ENCODE results near the gene KCNA3.

KCNA3 gene

DNA sequence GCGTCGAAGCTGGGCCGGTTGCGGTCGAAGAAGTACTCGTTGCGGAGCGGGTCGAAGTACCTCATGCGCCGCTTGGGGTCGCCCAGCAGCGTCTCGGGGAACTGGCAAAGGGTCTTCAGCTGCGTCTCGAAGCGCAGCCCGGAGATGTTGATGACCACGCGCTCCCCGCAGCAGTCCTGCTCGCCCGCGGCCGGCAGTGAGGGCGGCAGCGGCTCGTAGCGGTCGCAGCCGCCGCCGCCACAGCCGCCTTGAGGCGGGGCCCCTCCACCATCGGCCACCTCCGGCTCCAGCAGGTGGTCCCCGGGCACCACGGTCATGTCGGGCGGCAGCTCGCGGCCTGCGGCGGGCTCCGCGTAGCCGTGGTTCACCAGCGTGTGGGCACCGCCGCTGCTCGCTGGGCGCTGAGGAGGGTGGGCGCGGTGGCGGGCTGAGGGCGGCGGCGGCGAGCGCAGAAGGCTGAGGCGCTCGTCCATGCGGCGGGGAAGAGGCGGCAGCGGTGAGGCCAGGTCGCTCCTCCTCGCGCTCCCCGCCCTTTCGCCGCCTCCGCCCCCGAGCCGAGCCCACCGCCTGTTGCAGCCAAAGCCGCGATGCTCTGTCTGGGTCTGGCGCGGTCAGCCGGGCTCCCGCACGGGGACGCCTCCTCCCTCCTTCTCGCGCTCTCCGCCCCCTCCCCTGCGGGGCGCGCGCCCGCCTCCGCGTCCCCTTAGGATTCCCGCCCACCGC lies at the start of gene KCNA3:
Gene KCNA3 (minus strand): TSS at position 604 of the 723 bp plus-strand sequence. CDS start 131 bp downstream, at position 473.
- DNase-seq: peak in 1 of 2 experiments; percentile 15

DNA sequence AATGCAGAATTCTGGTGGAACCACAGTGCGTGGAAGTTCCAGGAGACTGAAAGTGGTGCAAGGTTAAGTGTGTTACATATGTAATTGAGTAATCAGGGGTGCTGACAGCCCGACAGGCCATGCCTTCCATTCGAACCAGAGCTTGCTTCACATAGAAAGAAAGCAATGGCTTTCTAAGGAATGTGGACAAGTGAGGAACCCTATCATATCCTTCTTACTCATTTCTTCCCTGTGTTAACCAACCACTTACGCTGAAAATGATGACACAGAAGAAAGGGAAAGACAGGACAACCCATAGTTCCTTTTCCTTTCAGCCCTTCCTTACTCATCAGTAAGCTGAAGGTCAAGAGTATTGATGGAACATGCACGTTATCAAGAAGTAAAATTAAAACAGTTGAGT lies 48.1 kb upstream of the KCNA3 start:
- no peak for DNase-seq

DNA sequence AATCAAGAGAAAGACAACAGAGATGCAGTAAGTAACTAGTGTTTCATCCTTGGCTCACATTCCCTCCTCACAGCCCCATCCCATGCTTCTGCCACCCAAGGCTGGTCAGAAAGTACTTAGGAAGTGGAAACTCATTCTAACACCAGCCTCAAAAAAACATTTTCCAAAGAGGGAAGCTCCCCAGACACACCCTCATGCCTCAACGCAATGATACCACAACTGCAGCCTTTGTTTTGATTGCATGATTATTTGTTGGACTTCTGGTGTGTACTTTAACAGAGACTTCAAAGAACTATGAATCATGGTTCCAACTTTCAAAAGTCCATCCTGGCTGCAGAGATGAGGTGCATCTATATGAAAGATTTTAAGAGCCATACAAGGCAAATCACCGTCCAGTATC lies 45.2 kb upstream of the KCNA3 start:
- no peak for DNase-seq

DNA sequence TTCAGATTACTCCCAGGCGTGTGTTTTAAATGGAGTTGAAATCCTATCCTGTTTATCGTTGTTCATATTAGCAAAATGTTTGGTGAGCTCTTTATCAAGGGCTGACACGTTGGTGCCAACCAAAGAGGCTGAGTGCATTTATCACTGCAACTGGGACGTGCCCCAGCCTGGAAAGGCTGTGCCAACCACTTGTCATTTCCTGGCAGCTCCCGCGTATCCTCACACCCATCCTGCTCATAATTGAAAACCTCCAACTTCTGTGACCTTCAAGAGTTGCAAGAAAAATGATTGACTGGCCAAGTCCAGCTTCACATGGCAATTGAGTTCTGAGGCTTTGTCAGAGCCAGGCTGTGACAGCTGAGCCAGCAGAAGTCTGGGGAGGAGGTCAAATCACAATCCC lies 43.7 kb upstream of the KCNA3 start:
- no peak for DNase-seq

DNA sequence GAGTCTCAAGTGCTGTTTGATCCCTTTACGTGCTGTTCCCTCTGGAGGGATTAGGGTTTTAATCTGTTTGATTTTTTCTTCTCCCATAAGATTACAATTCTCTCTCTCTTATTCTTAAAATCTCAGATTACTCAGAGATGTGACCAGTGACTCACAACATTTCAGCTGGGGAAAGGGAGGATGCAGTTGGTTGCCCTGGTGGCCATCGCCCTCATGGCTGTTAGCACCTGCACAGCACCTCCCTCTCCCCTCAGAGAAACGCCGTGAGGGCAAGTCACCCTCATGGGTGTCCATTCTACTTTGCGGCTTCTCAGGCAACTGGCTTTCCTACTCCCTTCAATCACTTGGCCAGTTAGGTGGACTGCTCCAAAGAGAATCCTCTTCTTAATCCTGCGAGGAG lies 42.4 kb upstream of the KCNA3 start:
- DNase-seq: no peak

DNA sequence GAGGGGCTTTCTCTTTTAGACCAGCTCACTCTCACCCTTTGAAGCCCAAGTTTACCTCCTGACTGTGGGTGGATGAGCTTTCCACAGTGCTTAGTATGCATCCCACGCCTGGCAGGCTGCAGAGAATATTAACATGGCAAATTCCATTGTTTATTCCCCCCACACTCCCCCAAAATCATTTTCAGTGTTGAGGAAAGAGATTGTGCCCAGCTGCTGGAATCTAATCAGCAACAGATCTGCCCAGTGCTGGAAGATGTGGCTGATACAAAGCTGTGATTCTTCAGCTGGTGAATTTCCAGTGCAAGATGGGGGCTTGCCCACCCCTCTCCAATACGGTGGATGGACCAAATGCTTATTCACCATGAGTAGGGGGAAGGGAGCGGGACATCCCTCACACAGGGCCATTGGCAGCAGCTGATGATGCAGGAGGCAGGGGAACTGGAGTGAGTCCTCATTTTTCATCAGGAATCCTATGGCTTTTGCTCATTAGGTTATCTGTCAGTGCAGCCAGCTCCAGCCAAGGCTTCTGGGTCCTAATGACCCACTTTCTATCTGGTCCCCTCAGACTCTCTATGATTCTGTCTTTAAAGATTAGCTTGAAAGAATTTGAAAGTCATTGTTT lies 39.7 kb upstream of the KCNA3 start:
- no peak for DNase-seq

DNA sequence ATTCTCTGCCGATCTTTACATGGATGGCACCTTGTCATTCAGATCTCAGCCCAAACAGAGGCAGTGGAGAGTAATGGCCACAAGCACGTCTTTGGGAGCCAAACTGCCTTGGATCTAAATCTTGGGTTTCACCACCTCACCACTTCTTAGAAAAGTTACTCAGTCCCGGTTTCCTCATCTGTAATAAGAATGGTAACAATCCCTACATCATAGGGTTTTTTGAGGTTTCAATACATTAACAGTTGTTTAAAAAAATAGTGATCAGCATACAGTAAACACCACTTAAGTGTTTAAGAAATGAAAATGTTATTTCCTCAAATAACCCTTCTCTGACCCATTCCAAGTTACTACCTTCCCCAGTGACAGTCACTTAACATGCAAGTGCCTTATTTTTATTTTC lies 38.5 kb upstream of the KCNA3 start:
- DNase-seq: no peak

DNA sequence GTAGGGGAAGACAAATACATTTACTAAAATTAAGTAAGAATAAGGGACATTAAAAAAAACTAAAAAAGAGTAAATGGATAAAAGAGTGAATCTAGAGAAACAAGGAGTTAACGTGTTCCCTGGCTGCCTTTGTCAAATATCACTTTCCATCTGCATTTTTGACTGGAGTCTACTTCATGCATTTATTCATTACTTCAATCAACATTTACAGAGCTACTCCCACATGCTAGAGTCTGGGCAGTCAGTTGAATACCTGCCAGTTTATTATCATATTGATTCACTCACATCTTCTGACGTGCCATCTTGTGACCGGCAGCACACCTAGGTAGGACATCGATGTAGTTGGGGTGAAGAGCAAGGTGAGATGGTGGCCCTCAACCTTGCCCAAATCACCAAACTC lies 35.6 kb upstream of the KCNA3 start:
- DNase-seq: no peak

DNA sequence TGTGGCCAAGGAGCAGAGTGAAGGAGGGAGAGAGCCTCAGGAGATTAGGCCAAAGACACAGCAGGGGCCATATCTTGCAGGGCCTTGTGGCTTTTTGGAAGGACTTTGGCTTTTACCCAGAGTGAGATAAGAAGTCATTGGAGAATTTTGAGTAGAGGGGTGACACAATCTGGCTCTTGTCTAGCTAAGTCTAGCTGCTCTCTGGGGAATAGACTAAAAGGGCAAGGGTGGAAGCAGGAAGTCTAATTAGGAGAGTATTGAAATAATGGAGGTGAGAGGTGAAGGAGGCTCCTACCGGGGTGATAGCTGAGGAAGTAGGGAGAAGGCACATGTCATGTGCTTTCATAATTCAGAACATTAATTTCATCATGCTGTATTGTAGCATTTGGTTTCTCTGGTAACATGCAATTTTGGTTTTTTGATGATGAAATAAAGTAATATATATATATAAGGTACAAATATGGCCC lies 34.3 kb upstream of the KCNA3 start:
- no peak for DNase-seq

DNA sequence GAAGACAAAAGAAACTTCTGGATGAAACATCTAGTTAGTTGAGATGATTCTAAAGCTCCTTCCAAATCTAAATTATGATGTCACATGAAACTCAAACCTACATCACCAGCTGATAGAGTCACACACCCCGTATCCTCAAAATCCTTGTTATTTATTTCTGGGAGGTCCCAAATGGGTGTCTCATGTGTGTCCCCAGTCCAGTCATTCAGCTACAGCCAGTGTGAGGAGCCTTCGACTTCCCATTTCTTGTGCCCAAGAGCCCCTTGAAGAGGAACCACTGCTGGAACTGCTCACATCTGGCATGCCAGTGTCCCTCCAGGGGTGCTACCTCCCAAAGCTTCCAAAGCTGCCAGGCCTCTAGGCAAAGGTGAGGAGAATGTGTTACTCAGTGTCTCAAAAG lies 32.5 kb upstream of the KCNA3 start:
- no peak for DNase-seq

DNA sequence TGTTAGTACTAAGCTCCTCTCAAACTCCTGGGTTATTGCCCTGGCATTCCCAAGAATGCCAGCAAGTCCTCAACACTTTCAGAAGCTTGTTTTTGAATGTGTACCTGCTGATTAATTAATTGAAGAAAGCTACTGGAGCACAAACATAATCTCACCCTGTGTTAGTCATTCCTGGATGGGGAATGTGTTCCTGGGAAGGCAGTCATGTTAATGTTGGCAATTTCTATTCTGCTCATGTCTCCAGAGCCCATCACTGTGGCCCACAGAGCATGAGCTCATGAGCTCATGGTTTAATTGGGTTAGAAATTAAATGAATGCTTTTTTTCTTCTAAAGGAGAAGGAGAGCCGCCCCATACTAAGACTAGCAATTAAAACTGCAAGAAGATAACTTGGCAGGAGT lies 31.9 kb upstream of the KCNA3 start:
- DNase-seq: no peak

DNA sequence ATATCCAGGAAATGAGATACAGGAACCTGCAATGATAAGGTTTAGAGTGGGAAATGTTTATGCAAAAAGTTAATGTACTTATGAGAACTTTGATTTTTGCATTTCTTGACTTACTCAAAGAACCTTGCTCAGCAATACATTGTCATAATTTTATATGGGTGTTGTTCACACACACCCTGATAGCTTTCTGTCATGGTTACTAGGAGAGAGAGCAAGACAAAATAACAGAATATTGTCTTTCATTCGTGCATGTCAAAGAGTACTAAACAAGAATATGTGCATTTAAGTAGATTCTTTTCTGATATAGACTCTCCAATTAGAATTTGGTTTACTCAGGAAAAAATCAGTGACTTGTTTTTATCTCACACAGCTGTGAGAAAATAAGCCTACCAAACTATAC lies 27.5 kb upstream of the KCNA3 start:
- no peak for DNase-seq

DNA sequence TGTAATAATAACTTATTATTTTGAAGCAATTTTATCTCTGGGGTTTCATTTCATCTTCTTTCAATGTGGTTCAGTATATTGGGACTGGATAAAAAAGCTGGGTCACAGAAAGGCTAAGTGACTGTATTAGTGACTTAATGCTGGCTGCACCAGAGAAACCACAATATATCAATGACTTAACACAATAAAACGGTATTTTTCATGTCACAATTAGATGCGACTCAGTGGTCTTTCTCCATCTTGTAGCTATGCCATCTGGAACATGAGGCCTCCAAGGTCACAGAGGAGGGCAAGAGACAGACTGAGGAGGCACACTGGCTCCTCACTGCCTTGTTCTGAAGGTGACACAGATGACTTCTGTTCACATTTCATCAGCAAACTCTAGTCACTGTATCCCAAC lies 26.0 kb upstream of the KCNA3 start:
- DNase-seq: no peak

DNA sequence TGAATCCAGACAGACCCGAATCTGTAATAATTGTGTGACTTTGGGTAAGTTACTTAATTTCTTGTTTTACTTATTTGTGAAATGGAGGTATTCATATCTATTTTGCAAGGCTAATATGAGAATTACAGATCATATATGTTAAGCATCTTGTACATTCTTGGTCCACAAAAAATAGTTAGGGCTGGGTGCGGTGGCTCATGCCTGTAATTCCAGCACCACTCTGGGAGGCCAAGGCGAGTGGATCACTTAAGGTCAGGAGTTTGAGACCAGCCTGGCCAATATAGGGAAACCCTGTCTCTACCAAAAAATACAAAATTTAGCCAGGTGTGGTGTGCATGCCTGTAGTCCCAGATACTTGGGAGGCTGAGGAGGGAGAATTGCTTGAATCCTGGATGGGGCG lies 22.9 kb upstream of the KCNA3 start:
- DNase-seq: no peak

DNA sequence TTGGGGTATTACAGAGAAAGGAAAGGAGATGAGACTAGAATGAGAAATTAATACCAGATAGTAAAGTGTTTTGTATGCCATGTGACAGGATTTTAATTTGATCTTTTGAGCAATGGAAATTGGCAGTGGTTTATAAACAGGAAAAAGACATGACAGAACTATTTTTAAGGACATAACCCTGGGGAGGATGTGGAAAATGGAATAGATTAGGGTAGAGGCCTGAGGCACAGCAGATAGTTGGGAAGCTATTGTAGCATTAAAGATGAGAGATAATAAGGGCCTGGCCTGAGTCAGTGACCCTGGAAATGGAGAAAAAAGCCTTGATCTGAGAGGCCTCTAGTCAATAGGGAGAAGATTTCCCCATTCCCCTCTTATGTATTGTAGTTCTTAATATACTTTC lies 22.1 kb upstream of the KCNA3 start:
- DNase-seq: no peak

DNA sequence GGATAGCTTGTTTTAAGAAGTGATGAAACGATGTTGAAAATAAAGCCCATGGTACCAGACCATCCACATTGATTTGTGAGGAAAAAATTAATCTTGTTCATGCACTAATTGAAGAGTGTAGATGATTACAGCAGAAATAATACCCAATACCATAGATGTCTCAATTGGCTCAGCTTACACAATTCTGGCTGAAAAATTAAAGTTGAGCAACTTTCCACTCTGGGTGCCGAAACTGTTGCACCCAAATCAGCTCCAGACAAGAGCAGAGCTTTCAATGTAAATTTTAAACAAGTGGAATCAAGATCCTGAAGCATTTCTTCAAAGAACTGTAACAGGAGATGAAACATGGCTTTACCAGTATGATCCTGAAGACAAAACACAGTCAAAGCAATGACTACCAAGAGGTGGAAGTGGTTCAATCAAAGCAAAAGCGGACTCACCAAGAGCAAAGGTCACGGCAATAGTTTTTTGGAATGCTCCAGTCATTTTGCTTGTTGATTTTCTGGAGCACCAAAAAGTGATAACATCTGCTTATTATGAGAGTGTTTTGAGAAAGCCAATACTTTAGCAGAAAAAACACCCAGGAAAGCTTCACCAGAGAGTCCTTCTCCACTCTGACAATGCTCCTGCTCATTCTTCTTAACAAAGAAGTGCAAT lies 16.1 kb upstream of the KCNA3 start:
- no peak for DNase-seq

DNA sequence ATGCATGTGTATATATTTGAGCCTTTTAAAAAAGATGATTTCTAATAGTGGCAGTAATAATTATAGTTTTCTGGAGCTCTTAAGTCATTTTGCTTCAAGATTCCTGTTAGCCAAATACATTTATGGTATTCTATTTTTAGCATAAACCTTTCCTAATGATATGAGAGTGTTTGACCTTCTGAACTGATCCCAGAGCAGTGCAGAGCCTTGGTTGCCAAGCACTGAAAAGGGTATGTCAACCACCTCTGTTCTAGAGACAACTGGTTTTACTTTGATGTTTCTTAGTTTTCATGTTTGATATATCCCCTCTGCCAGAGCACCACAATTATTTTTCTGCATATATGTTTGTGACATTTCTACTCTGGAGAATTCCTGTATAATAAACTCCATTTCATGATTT lies 15.1 kb upstream of the KCNA3 start:
- DNase-seq: no peak

DNA sequence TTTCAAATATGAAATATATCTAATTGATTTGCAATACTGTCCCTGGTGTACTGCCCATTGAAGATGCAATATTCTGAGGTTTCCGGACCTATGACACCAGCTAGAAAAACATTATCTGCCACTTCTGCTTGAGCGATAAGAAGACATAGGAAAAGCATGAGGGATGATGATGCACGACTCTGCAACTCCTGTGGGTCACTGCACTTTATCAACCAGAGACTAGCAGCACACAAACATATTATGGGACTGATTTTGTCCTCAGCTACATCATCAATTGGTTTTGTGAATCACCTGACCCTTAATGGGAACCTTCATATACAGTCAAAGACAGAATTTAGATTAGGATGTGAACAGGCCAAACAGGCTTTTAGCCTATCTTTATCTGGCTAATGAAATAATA lies 13.8 kb upstream of the KCNA3 start:
- no peak for DNase-seq

DNA sequence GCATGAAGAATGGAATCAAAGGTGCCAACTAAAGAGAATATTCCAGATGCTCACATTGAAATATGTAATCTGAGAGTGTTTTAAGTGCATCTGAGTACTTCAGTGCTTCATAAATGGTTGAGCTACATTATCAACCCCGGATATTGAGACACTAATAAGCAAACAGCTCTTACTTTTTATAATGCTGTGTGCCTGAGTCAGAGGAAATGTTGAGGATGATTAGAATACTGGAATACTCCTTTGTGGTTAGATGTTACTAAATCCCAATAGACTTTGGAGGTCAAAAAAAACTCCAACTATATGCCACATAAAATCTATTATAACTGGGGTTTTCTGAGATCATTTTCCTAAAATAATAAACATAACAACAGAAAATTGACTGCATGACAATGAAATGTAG lies 12.5 kb upstream of the KCNA3 start:
- DNase-seq: no peak

DNA sequence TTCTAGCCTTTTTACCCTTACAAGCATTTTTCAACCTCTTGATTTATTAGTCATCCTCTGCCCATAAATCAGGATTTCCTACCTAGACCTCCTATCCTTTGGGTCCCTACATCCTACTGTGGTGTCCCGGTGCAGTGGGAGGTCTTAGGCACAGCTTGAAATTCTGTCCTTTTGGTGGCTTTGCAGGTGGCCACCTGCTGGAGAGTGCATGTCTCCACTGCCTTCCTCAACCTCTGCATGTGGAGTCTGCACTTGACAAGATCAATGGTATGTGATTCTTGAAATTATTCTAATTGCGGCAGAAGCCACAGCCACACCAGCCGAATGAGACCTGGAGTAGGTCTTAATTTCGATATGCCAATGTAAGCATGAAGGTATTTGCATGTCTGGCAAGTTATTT lies 11.4 kb upstream of the KCNA3 start:
- DNase-seq: no peak

DNA sequence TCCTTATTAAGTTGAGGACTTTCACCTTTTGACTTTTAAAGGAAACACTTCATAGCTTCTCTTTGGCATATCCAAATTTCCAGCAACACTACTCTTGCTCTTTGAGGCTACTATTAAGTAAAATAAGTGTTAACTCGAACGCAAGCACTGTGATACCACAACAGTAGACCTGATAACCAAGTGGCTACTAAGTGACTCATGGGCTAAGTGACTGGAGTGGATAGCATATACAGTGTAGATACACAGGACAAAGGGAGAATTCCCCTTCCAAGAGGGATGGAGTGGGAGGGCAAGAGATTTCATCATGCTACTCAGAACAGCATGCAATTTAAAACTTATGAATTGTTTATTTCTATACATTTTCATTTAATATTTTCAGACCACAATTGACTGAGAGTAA lies 9.8 kb upstream of the KCNA3 start:
- DNase-seq: no peak

DNA sequence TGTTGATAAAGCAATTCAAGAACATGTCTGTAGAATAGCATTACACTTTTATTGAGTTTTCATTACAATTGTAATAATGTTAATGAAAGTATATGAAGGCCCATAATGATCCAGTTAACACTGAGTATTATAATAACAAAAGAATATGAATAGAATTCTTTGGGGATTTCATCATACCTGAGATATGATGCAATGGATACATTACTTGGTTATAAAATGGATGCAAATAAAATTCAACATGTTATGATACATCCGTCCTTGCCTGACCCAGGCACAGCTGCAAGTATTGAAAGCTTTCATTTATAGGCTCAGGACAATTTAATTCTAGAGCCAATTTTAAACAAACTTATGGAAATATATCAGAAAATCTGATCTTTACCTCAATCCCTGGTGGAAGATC lies 8.2 kb upstream of the KCNA3 start:
- no peak for DNase-seq

DNA sequence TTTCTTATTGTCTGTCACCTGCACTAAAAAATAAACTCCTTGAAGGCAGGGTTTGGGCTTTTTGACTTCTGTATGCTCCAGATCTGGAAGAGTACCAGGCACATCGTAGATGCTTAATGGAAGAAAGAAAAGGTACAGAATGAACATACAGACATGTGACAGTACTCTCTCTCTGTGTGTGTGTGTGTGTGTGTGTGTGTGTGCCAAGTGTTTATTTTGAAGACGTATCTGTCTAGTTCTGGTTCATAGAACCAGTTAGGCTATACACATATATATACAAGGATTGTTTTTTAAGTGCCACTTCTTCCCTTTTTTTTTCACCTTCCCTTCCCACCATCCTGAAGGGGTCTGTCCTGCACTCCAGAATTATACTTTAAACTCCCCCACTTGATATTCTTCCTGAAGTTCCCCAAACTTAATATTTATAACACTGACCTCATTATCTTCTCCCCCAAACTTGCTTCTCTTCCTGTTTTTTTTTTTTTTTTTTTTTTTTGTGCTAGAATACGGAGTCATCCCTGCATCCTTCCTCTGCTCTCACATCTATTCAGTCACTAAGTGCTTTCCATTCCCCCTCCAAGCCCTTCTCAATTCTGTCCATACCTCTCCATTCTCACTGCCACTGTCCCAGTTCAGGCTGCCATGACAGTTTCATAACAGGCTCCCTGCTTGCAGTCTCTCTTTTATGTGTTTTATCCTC lies 5.4 kb upstream of the KCNA3 start:
- DNase-seq: no peak

DNA sequence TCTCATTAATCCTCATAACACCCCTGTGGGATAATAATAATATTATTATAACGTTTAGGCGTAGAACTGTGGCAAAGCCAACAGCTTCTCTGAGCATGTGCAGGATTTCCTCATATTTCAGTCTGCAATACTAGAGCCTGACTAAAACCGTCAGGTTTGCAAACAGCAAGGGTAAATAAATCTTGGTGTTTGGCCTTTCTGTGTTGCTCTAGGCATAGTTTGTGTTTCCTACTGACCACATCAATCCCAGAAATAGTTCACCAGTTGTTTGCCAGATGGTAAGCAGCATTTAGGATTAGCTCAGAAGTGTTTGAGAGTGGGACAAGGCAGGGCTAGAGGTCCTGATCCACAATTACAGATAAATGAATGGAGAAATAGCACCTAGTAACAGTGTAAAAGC lies 2.8 kb upstream of the KCNA3 start:
- peak in 1 of 2 experiments; percentile 49 for DNase-seq
